ENCODE measurements around the gene ADAMTS7. TPM values are rescaled to one million over a fixed set of nuclear protein-coding genes. Genes with fewer than 3 reads are reported as not detected.
"Not testable (repeated sequence)": the region's sequence is repeated elsewhere in the genome, so short reads cannot be mapped to it uniquely, and the experiment has no call there.

Gene ADAMTS7
- total and polyA plus RNA-seq, 2 of the 13 experiments (the other 11 are each of a cell fraction or from before 2014, with no cell fraction given) = 0.09 to 0.12 TPM

GRCh38 chr15:78799102-78799501, 12.2 kb downstream of the ADAMTS7 start:
- H3K4me1 ChIP-seq (ENCODE audit: insufficient read depth, low read length); CTCF ChIA-PET (ENCODE audit: low intra/inter-chr PET ratio, low total read pairs); H2AFZ ChIP-seq (ENCODE audit: low read length); H3K27ac ChIP-seq (ENCODE audit: extremely low read length, insufficient read depth, low read length); H3K9me3 ChIP-seq (ENCODE audit: low read length); H3K79me2 ChIP-seq (ENCODE audit: insufficient read depth, low read length); H4K20me1 ChIP-seq (ENCODE audit: insufficient read depth, low read length); H3K9ac ChIP-seq (ENCODE audit: insufficient read depth, low read depth, low read length); H3K4me2 ChIP-seq (ENCODE audit: low read depth, low read length); H3K36me3 ChIP-seq (replicated peaks in 1 of 2; ENCODE audit: control insufficient read depth in 1 of 2, insufficient read depth in 2 of 2, low read length in 2 of 2); H3K27me3 ChIP-seq (ENCODE audit: control insufficient read depth in 1 of 2, insufficient read depth in 2 of 2, low read length in 2 of 2); DNase-seq (ENCODE audit: low spot score); intact Hi-C loops (cut with micrococcal nuclease; ENCODE audit: unreplicated experiment); in situ Hi-C loops (cut with HindIII; ENCODE audit: extremely low pct_ligation_motif_present, low pct_unique_long_range_greater_than_20kb); FAIRE-seq; POLR2A ChIA-PET; H3K4me3 ChIP-seq (replicated peaks in 1 of 3; ENCODE audit: insufficient read depth in 1 of 3, low read depth in 2 of 3, low read length in 3 of 3); BruUV-seq (replicated peaks): not testable (repeated sequence)
- peak; percentile 34; the same call in 1 of the 3 replicates for ATAC-seq
- WGBS (ENCODE audit: low lambda C conversion rate) = no CpG with 5 or more reads among the region's 7 CpGs

- WGBS (ENCODE audit: low lambda C conversion rate) = 20% methylated on average over 3 of the region's 5 CpGs
- H3K4me2 ChIP-seq (ENCODE audit: low read depth, low read length); H3K36me3 ChIP-seq (replicated peaks in 1 of 2; ENCODE audit: control insufficient read depth in 1 of 2, insufficient read depth in 2 of 2, low read length in 2 of 2); H4K20me1 ChIP-seq (ENCODE audit: insufficient read depth, low read length); H3K4me3 ChIP-seq (replicated peaks in 1 of 3; ENCODE audit: insufficient read depth in 1 of 3, low read depth in 2 of 3, low read length in 3 of 3); ATAC-seq; POLR2A ChIA-PET; H3K9ac ChIP-seq (ENCODE audit: insufficient read depth, low read depth, low read length); H3K27ac ChIP-seq (ENCODE audit: extremely low read length, insufficient read depth, low read length); H3K27me3 ChIP-seq (ENCODE audit: control insufficient read depth in 1 of 2, insufficient read depth in 2 of 2, low read length in 2 of 2); intact Hi-C loops (cut with micrococcal nuclease; ENCODE audit: unreplicated experiment); BruUV-seq (replicated peaks); H2AFZ ChIP-seq (ENCODE audit: low read length); in situ Hi-C loops (cut with HindIII; ENCODE audit: extremely low pct_ligation_motif_present, low pct_unique_long_range_greater_than_20kb); H3K4me1 ChIP-seq (ENCODE audit: insufficient read depth, low read length); H3K9me3 ChIP-seq (ENCODE audit: low read length); CTCF ChIA-PET (ENCODE audit: low intra/inter-chr PET ratio, low total read pairs); H3K79me2 ChIP-seq (ENCODE audit: insufficient read depth, low read length); DNase-seq (ENCODE audit: low spot score); FAIRE-seq: not testable (repeated sequence)
Observed at GRCh38 chr15:78798355-78798754, 12.9 kb downstream of the ADAMTS7 start.

- FAIRE-seq (no peak), DNase-seq (ENCODE audit: low spot score) (no peak), ATAC-seq (no peak)
- Histone ChIP-seq H3K27ac (ENCODE audit: extremely low read length, insufficient read depth, low read length) (no peak overlapping the region), H2AFZ (ENCODE audit: low read length) (no peak overlapping the region), H3K9me3 (ENCODE audit: low read length) (no peaks in the 10 kb centered on the region), H3K27me3 (ENCODE audit: control insufficient read depth in 1 of 2, insufficient read depth in 2 of 2, low read length in 2 of 2) (peaks cover 0 to under 1% of the 10 kb centered on the region in 2 experiments; a peak in 1 of 5 replicates), H3K4me2 (ENCODE audit: low read depth, low read length) (no peak overlapping the region), H3K4me1 (ENCODE audit: insufficient read depth, low read length) (no peaks in the 10 kb centered on the region), H3K79me2 (ENCODE audit: insufficient read depth, low read length) (no peaks in the 10 kb centered on the region), H3K36me3 (replicated peaks in 1 of 2; ENCODE audit: control insufficient read depth in 1 of 2, insufficient read depth in 2 of 2, low read length in 2 of 2) (no peaks in the 10 kb centered on the region), H3K9ac (ENCODE audit: insufficient read depth, low read depth, low read length) (no peak overlapping the region), H3K4me3 (replicated peaks in 1 of 3; ENCODE audit: insufficient read depth in 1 of 3, low read depth in 2 of 3, low read length in 3 of 3) (no peak overlapping the region), H4K20me1 (ENCODE audit: insufficient read depth, low read length) (no peaks in the 10 kb centered on the region)
- BruUV-seq (replicated peaks) = no TSS peak
- in situ Hi-C loops (cut with HindIII; ENCODE audit: extremely low pct_ligation_motif_present, low pct_unique_long_range_greater_than_20kb) (no loop called here), intact Hi-C loops (cut with micrococcal nuclease; ENCODE audit: unreplicated experiment) (no loop called here)
- CTCF ChIA-PET (ENCODE audit: low intra/inter-chr PET ratio, low total read pairs) = no interaction called here
- POLR2A ChIA-PET = no interaction called here
- WGBS (ENCODE audit: low lambda C conversion rate) = 40% methylated on average over 5 of the region's 13 CpGs
- no peak for TF ChIP-seq FLYWCH1 (CRISPR knock-in tag; IDR thresholded peaks at IDR 0.05)
- TF ChIP-seq GLMP (CRISPR knock-in tag; IDR thresholded peaks at IDR 0.05; ENCODE audit: borderline replicate concordance) = no peak
- TF ChIP-seq ZNF121 (CRISPR knock-in tag; IDR thresholded peaks at IDR 0.05) = no peak
- TF ChIP-seq KAT7 (CRISPR knock-in tag; IDR thresholded peaks at IDR 0.05; ENCODE audit: borderline replicate concordance) = no peak
- TF ChIP-seq ZNF576 (CRISPR knock-in tag; IDR thresholded peaks at IDR 0.05) = no peak
- TF ChIP-seq ZNF251 (CRISPR knock-in tag; IDR thresholded peaks at IDR 0.05) = no peak
- no peak for TF ChIP-seq ZNF749 (CRISPR knock-in tag; IDR thresholded peaks at IDR 0.05; ENCODE audit: borderline replicate concordance)
- TF ChIP-seq ZNF337 (CRISPR knock-in tag; IDR thresholded peaks at IDR 0.05; ENCODE audit: borderline replicate concordance, low read depth) = no peak
- no peak for TF ChIP-seq LCORL (IDR thresholded peaks at IDR 0.05)
- TF ChIP-seq LCORL (CRISPR knock-in tag; IDR thresholded peaks at IDR 0.05) = no peak
- TF ChIP-seq PHF20 (CRISPR knock-in tag; IDR thresholded peaks at IDR 0.05) = no peak
- no peak for TF ChIP-seq ZNF790 (CRISPR knock-in tag; IDR thresholded peaks at IDR 0.05; ENCODE audit: borderline replicate concordance)
Observed at GRCh38 chr15:78797951-78798350, 13.3 kb downstream of the ADAMTS7 start.
